Activated naive CD4-positive, alpha-beta T cell treated with Interleukin-2 at 50 U/mL for 16 hours (primary cell): ENCODE measurements around the gene RNF130.

Experiments used
- DNase-seq: peaks from one replicate; pipeline ENCODE4 v3.0.0-alpha.2; 2020

Gene RNF130, protein sequence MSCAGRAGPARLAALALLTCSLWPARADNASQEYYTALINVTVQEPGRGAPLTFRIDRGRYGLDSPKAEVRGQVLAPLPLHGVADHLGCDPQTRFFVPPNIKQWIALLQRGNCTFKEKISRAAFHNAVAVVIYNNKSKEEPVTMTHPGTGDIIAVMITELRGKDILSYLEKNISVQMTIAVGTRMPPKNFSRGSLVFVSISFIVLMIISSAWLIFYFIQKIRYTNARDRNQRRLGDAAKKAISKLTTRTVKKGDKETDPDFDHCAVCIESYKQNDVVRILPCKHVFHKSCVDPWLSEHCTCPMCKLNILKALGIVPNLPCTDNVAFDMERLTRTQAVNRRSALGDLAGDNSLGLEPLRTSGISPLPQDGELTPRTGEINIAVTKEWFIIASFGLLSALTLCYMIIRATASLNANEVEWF

DNA sequence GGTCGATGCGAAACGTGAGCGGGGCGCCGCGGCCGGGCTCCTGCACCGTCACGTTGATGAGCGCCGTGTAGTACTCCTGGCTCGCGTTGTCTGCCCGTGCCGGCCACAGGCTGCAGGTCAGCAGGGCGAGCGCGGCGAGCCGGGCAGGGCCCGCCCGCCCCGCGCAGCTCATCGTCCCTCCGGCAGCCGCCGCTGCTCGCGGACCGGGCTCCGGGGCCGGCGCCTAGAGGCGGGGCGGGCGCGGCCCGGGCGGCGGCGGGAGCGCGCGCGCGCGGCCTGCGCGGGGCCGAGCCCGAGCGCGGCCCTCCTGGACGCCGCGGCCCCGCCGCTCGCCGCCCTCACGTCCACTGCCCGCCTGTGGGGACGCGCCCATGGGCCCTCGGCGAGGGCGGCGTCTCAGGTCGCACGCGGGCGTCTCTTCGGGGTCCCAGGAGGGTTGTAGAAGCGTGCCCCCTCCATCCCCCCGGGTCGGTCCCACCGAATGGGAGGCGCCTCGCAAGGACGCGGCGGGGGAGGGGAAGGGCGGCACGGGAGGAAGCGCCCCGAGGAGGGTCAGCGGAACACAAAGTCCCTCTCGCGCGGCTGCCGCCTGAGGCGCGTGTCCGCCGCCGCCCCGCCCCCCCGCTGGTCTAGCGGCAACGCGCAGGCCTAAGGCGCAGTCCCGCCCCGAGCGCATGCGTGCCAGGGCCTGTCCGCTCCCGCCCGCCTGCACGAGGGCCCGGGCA is at the start of gene RNF130:
Gene RNF130, minus strand, starts transcription at position 229 of the 725 bp plus-strand sequence. Its CDS starts 57 bp downstream, at position 172.
- peak; percentile 88 for DNase-seq

- DNase-seq, result no peak
Observed at GRCh38 chr5:180120237-180121101, 48.9 kb upstream of the RNF130 start.

GRCh38 chr5:180119903-180120236 is 48.3 kb upstream of the RNF130 start:
- DNase-seq, result no peak

DNA sequence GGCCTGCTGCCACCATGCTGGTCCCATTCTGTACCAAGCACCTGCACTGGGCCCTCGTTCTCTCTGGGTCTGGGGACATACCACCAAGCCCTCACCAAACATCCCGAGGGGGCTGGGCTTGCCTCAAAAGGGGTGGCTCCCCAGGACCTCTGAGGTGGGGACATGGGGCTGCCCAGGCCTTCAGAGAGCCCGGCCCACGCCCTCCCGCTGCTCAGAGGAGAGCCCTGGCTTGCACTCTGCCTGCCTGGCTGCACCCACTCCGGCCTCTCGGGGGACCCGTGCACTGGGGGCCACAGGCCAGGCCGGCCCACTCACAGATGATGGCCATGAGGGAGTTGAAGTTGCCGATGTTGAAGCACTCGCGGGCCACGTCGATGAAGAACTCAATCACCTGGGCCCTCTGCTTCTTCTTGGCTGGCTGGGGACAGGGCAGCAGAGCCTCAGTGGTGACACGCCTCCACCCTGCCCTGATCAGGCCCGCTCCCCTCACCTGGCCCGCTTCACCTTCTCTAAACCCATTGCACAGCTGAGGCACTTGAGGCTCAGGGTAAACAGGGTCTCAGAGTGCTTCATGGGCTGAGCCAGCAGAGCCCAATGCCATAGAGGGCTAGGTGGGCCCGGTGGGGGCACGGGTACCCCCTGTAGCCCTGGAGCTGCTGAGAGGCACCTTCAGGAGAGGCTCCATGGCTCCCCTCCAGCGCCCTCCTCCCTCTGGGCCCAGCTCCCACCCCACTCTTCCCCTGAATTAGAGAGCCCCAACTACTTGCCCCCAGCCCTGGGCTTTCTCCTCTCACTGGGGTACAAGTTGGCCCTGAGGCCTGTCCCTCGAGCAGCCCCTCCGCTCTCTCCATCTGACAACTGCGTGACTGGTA is 47.7 kb upstream of the RNF130 start:
- DNase-seq, result no peak

DNA sequence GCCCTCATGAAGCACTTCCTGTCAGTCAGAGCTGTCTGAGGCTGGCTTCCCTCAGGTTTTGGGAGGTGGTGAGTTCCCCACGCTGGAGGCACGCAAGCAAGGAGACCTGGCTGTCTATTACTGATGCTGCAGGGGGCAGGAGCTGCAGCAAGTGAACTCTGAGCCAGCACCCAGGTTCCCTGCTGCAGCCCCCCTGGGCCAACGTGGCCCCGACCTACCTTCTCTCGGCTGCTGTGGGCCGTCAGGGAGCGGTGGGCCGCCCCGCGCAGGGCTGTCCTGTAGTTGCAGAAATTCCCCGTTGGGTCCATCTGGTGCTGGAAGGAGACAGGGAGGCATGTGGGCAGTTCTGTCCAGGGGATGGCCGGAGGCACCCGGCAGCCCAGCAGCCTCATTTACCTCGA is 46.8 kb upstream of the RNF130 start:
- no peak for DNase-seq

- DNase-seq, result no peak
Observed at GRCh38 chr5:180117000-180117725, 45.6 kb upstream of the RNF130 start.

GRCh38 chr5:180116077-180116999 is 44.8 kb upstream of the RNF130 start:
- DNase-seq, result no peak

DNA sequence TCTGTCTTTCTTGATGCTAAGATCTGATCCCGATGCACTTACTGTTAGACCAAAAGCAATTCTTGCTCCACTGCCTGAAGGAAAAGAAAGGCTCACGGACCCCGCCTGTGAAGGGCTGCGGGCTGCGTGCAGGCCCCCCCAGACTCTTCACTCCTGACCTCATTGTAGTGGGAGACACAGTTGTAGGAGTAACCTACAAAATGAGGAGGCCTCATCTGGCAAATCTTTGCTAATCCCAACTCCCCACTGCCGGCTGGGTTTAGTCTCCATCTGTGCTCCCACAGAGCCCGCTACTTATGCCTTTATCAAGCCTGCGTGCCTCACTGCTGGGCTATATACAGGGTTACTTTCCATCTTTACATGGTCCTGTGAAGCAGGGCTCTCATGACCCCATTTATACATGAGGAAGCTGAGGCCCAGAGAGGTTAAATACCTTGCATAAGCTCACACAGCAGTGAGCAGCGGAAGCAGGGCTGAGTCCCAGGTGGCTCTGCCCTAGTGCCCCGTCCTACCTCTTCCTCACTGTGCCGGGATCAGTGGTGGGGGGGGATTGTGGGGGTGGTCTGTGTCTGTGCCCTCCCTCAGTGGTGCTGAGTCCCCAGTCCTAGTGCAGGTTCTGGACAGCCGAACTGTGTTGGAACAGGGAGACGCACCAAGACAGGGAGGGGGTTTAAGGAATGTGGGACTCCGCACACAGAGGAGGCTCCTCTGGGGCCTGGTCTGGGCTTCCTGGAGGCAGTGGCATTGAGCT is 43.9 kb upstream of the RNF130 start:
- no peak for DNase-seq

DNA sequence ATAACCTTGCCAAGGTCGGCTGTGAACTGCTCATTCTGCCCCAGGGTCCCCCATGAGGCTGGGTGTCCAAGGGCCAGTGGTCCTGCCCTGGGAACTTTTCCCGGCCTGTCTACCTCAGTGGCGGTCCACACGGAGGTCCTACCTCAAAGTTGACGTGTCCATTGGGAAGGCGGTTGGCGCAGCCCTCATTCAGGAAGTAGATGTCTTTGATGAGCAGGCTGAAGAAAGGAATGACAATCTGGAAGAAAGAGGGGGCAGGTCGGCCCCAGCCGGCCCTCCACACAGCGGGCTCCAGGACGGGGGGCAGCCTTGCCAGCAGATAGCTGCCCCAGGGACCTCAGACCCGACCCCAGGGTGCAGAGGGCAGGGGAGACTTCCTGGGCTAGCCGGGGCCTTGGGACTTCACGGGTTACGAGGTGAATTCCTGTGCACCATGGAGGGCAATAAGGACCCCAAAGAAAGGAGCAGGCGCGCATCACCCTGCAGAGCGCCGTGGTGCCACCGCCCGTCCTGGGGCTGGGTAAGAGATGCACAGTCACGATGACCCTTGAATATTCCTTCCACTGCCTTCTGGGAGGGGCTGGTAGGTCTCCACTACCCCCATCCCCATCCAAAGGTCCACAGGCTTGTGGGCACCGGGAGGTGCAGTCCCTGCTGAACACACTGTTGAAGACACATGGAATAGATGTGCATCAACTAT is 42.9 kb upstream of the RNF130 start:
- DNase-seq, result no peak

- no peak for DNase-seq
Observed at GRCh38 chr5:180113660-180114303, 42.2 kb upstream of the RNF130 start.

- DNase-seq, result no peak
Observed at GRCh38 chr5:180112181-180112861, 40.8 kb upstream of the RNF130 start.

DNA sequence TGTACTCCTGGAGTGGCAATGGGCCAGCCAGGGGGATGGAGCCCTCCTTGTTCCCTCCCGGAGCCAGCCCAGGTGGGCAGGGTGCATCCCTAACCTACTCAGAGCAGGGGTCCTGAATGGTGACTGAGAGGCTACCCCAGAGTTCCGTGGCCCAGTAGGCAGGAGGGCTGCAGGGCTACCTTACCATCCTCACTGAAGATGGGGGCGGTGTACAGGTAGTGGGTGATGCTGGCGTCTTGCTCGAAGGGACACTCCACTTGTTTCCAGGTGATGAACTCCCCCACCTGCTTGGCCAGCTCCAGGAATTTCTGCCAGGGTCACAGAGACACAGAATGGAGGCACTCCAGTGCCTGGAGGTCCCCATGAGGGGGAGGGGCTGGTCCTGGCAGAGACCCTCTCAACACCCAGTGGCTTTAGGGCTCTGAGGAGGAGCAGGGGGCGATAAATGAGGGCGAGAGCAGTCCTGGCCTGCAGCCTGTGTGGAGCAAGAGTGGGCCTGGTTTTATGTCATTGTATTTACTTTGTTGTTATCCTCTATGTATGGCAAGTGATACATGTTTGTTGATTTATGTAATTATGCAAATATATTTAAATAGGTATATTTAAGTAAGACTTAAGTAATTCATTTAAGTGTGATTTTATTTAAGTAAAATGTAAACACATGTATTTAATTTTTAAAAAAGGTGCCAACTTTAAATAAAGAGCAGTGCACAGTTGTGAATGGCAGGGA is 39.9 kb upstream of the RNF130 start:
- no peak for DNase-seq

GRCh38 chr5:180109920-180110319 is 38.4 kb upstream of the RNF130 start:
- no peak for DNase-seq

GRCh38 chr5:180107005-180107404 is 35.4 kb upstream of the RNF130 start:
- no peak for DNase-seq

- no peak for DNase-seq
Observed at GRCh38 chr5:180105827-180106312, 34.3 kb upstream of the RNF130 start.

DNA sequence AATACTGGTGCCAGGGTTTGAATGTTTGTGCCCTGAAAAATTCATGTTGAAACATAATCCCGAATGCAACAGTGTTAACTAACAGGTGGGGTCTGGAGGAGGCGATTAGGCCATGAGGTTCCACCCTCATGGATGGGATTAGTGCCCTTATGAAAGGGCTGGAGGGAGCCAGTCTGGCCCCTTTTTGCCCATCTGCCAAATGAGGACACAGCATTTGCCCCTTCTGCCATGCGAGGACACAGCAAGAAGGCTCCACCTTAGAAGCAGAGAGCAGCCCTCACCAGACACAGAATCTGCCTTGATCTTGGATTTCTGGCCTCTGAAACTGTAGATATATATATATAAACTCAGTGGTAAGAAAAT is 32.6 kb upstream of the RNF130 start:
- DNase-seq, result no peak
